Activated CD4-positive, alpha-beta memory T cell treated with anti-CD3 and anti-CD28 coated beads for 36 hours (primary cell): ENCODE results near the gene ENOSF1. TPM values are rescaled to one million over a fixed set of nuclear protein-coding genes. Genes with fewer than 3 reads are reported as not detected.
"Not testable (repeated sequence)": the region's sequence is repeated elsewhere in the genome, so short reads cannot be mapped to it uniquely, and the experiment has no call there.

Source experiments
- CTCF ChIA-PET: fragments of 350-600 bp; sonication (Branson Sonifier 250); formaldehyde crosslinking; loops from one replicate; lab custom pipeline; 2021; ENCODE audit warnings: antibody characterized with exemption, inconsistent platforms; lab: Charles Lee
- POLR2A ChIA-PET: fragments of 350-600 bp; sonication (Branson Sonifier 250); formaldehyde crosslinking; loops from one replicate; lab custom pipeline; 2021; ENCODE audit warnings: antibody characterized with exemption; lab: Charles Lee
- DNase-seq: peaks from one replicate; pipeline ENCODE4 v3.0.0-alpha.2; 2020
- H3K27ac Mint-ChIP-seq: one replicate; pipeline ENCODE4 v1.8.0; 2021; ENCODE audit warnings: mixed read lengths
- H3K27me3 Mint-ChIP-seq: one replicate; pipeline ENCODE4 v1.8.0; 2021; ENCODE audit warnings: mixed read lengths
- H3K36me3 Mint-ChIP-seq: one replicate; pipeline ENCODE4 v1.8.0; 2021; ENCODE audit warnings: mixed read lengths
- H3K4me1 Mint-ChIP-seq: one replicate; pipeline ENCODE4 v1.8.0; 2021; ENCODE audit warnings: low read depth, mixed read lengths
- H3K4me3 Mint-ChIP-seq: one replicate; pipeline ENCODE4 v1.8.0; 2021; ENCODE audit warnings: mild to moderate bottlenecking, mixed read lengths
- H3K9me3 Mint-ChIP-seq: one replicate; pipeline ENCODE4 v1.8.0; 2021; ENCODE audit warnings: mixed read lengths
- intact Hi-C: fragments of 100-400 bp; cut with micrococcal nuclease; formaldehyde crosslinking; loops from one replicate; pipeline ENCODE4 v1.15.1; 2023
- total RNA-seq, 2 experiments: library from RNA; stranded (reverse); gene quantifications; one replicate each; pipeline ENCODE4 v1.2.3, GENCODE V29; 2021

ENOSF1 gene, protein sequence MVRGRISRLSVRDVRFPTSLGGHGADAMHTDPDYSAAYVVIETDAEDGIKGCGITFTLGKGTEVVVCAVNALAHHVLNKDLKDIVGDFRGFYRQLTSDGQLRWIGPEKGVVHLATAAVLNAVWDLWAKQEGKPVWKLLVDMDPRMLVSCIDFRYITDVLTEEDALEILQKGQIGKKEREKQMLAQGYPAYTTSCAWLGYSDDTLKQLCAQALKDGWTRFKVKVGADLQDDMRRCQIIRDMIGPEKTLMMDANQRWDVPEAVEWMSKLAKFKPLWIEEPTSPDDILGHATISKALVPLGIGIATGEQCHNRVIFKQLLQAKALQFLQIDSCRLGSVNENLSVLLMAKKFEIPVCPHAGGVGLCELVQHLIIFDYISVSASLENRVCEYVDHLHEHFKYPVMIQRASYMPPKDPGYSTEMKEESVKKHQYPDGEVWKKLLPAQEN
- 10 to 100 TPM; 59.1 to 61.2 TPM for total RNA-seq

DNA sequence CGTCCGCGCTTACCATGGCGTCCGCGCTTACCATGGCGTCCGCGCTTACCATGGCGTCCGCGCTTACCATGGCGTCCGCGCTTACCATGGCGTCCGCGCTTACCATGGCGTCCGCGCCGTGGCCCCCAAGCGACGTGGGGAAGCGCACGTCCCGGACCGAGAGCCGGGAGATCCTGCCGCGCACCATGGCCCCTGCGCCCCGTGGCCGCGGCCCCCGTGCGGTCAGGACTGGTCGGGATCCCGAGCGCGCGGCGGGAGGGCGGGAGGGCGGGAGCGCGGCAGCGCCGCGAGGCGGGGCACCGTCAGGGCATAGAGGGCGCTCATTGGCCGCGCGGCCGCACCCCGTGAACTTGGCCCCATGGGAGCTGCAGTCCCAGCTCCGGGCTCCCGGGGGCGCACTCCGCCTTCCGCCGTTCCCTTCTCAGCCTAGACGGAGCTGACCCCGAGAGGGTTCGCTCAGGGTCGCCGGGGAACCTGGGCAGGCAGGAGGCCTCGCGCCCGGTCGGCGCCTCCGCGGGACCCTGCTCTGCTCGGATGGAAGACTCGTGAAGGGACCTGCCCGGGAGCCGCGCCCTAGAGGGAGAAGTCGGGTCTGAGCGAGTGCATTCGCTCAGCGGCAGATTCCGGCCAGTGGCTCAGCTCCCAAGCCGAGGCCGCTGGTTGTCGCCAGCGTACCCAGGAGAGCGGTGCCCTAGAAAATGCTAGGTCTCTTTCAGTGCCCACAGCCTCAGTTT is at the start of gene ENOSF1:
Gene ENOSF1 (minus strand): TSS at position 230 of the 734 bp plus-strand sequence. CDS start 43 bp downstream, at position 187.
- intact Hi-C loops: loop anchor here (1.0 to 10.0 kb wide), 7 partner anchors 54 to 445 kb away; partner anchors contain the start of genes CLUL1 and THOC1
- peak; percentile 94 for DNase-seq
- peaks cover 54% of the 10 kb centered on the region for H3K4me1 Mint-ChIP-seq
- CTCF ChIA-PET: interaction anchor here (0.6 to 2.8 kb wide), 19 partner anchors 10 to 129 kb away, joined by 3 to 34 read pairs (median 6); partner anchors contain the start of gene TYMS
- peaks cover 15% of the 10 kb centered on the region for H3K36me3 Mint-ChIP-seq
- no peaks in the 10 kb centered on the region for H3K27me3 Mint-ChIP-seq
- POLR2A ChIA-PET: interaction anchor here (0.5 to 1.7 kb wide), 13 partner anchors 9 to 1929 kb away, joined by 3 to 8 read pairs (median 3); partner anchors contain the start of gene TYMS
- H3K27ac Mint-ChIP-seq: peak within 1 kb of the TSS; percentile 88
- peak within 1 kb of the TSS; percentile 82 for H3K4me3 Mint-ChIP-seq
- H3K9me3 Mint-ChIP-seq: no peaks in the 10 kb centered on the region

DNA sequence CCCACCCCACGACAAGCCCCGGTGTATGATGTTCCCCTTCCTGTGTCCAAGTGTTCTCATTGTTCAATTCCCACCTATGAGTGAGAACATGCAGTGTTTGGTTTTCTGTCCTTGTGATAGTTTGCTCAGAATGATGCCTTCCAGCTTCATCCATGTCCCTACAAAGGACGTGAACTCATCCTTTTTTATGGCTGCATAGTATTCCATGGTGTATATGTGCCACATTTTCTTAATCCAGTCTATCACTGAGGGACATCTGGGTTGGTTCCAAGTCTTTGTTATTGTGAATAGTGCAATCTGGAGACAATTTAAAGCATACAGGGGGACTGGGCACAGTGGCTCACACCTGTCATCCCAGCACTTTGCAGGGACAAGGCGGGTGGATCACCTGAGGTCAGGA is 47.4 kb upstream of the ENOSF1 start:
- H3K36me3 Mint-ChIP-seq, H3K27ac Mint-ChIP-seq, H3K4me3 Mint-ChIP-seq, DNase-seq, intact Hi-C loops, H3K9me3 Mint-ChIP-seq, POLR2A ChIA-PET, H3K4me1 Mint-ChIP-seq, H3K27me3 Mint-ChIP-seq: not testable (repeated sequence)
- CTCF ChIA-PET: interaction anchor here (1.0 kb wide), 1 partner anchor 79 kb away, joined by 4 read pairs; no protein-coding TSS in a partner anchor

DNA sequence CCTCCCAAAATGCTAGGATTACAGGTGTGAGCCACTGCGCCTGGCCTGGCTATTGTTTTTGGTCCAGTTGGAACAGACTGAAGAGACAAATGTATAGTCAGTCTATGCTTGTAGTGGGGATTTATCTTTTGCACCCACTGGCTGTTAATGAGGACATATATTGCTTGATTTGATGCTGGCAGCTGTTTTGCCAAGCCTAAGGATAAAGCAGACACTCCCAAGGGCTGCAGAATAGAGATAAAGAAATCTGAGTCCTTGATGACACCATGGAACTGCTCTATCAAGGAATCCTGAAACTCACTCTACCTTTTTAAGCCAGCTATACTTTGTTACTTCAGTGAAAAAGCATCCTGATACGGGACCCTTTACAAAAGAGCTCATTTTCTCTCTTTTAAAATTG is 43.1 kb upstream of the ENOSF1 start:
- Mint-ChIP-seq H3K27me3 (no peaks in the 10 kb centered on the region), H3K36me3 (peaks cover 12% of the 10 kb centered on the region), H3K4me1 (no peaks in the 10 kb centered on the region), H3K27ac (no peak overlapping the region), H3K4me3 (no peak overlapping the region), H3K9me3 (no peaks in the 10 kb centered on the region)
- intact Hi-C loops: no loop called here
- no peak for DNase-seq
- POLR2A ChIA-PET: no interaction called here
- CTCF ChIA-PET: interaction anchor here (1.0 kb wide), 2 partner anchors 43 to 75 kb away, joined by 3 read pairs; partner anchors contain the start of gene ENOSF1

DNA sequence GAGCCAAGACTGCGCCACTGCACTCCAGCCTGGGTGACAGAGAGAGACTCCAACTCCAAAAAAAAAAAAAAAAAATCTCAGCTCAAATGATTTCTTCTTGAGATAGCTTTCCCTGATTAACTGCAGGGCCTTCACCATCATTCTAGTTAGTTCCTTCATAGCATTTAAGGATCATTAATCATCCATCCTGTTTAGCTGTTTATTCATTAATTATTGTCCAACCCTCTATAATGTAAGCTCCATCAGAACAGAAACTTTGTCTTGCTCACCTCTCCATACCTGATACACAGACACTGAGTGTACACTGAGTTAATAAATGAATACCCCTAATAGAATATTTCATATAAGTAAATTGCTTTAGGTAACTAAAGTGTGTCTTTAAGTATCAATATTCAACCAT is 42.2 kb upstream of the ENOSF1 start:
- Mint-ChIP-seq H3K9me3 (no peaks in the 10 kb centered on the region), H3K27ac (no peak overlapping the region), H3K27me3 (no peaks in the 10 kb centered on the region), H3K4me1 (no peaks in the 10 kb centered on the region), H3K4me3 (no peak overlapping the region), H3K36me3 (peaks cover 13% of the 10 kb centered on the region)
- ChIA-PET POLR2A (no interaction called here), CTCF (interaction anchor here (0.6 to 1.2 kb wide), 4 partner anchors 29 to 77 kb away, joined by 3 to 5 read pairs (median 3); partner anchors contain the start of gene ENOSF1)
- no peak for DNase-seq
- intact Hi-C loops: no loop called here

DNA sequence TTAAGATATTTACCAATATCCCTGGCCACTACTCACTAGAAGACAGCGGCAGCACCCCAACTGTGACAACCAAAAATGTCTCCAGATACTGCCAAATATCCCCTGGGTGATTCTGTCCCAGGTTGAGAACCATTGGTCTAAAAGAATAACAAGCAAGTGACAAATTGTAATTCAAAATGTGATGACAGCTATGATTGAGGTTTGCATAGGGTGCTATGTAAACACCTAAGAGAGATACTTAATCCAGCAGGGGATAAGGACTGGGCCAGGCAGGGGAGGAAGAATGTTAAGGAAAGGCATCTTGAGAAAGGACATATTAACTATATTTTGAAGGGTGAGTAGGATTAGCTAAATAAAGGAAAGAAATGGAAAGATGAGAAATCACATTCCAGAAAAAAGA is 38.0 kb upstream of the ENOSF1 start:
- no peaks in the 10 kb centered on the region for H3K27me3 Mint-ChIP-seq
- ChIA-PET CTCF (no interaction called here), POLR2A (no interaction called here)
- no peaks in the 10 kb centered on the region for H3K9me3 Mint-ChIP-seq
- H3K4me1 Mint-ChIP-seq: no peaks in the 10 kb centered on the region
- intact Hi-C loops: no loop called here
- H3K4me3 Mint-ChIP-seq: no peak overlapping the region
- H3K27ac Mint-ChIP-seq: no peak overlapping the region
- no peak for DNase-seq
- peaks cover 15% of the 10 kb centered on the region for H3K36me3 Mint-ChIP-seq

DNA sequence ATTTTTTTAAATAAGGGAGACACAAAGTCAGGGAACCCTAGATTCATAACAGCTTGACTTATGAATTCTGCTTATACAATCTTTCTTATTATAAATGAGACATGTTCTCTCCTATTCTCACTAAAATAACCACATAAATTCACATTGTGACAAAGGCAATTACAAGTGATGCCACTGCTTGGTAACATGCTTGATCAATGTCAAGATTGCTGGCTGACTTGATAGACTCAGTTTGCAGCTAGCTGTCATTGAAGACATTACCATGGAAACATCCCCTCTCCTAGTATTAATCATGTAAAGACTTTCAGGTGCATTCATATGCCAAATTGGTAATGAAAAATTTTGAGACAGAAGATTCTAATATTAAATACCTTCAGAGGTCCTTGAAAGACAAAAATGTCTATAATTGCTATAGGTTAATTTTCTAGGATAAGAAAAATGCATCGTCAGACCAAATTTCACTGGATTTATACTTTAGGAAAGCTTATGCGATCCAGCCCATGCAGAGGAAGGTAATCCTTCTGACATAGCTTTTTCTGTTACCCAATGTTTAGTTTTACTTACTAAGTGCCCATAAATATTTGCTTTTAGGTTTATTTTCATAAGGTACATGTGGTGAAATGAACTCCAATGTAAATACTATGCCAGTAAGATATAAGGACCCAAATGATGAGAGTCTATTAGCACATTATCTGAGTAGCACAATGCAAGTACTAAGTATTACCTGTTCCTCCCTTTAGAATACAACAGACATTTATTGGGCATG is 32.6 kb upstream of the ENOSF1 start:
- no peak overlapping the region for H3K4me3 Mint-ChIP-seq
- no peak overlapping the region for H3K27ac Mint-ChIP-seq
- peaks cover 22% of the 10 kb centered on the region for H3K36me3 Mint-ChIP-seq
- H3K4me1 Mint-ChIP-seq: no peaks in the 10 kb centered on the region
- no peaks in the 10 kb centered on the region for H3K27me3 Mint-ChIP-seq
- POLR2A ChIA-PET: no interaction called here
- no peaks in the 10 kb centered on the region for H3K9me3 Mint-ChIP-seq
- CTCF ChIA-PET: interaction anchor here (1.0 to 8.9 kb wide), 3 partner anchors 86 to 104 kb away, joined by 3 to 171 read pairs (median 82); no protein-coding TSS in a partner anchor
- no peak for DNase-seq
- intact Hi-C loops: loop anchor here (5.0 kb wide), 1 partner anchor 67 kb away; the partner anchor contains the start of gene YES1

DNA sequence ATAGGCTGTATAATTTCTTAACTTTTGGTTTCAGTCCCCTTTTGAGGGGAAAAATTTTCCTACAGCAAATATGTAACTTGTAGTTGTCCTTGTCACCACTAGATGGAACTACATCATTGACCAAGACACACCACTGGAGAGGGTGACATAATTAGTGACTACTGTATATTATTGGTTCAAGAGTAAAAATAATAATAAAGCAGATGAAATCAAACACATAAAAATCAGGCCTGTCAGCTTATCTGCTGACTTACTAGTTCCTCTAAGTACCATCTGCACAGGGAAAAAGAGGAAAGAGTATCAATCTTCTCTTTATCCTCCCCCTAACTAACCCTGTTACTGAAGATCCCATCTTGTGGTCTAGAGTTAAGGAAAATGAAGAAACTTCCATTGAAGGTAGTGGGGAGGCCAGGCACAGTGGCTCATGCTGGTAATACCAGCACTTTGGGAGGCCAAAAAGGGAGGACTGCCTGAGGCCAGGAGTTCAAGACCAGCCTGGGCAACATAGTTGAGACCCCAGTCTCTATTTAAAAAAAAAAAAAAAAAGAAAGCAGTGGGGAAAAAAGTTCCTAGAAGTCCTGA is 29.6 kb upstream of the ENOSF1 start:
- ChIA-PET POLR2A (no interaction called here), CTCF (interaction anchor here (0.9 to 8.9 kb wide), 9 partner anchors 58 to 117 kb away, joined by 3 to 171 read pairs (median 7); no protein-coding TSS in a partner anchor)
- peaks cover 20% of the 10 kb centered on the region for H3K36me3 Mint-ChIP-seq
- no peak for DNase-seq
- intact Hi-C loops: loop anchor here (1.0 to 5.0 kb wide), 3 partner anchors 70 to 97 kb away; partner anchors contain the start of gene YES1
- no peaks in the 10 kb centered on the region for H3K27me3 Mint-ChIP-seq
- no peak overlapping the region for H3K4me3 Mint-ChIP-seq
- no peaks in the 10 kb centered on the region for H3K9me3 Mint-ChIP-seq
- H3K4me1 Mint-ChIP-seq: no peaks in the 10 kb centered on the region
- H3K27ac Mint-ChIP-seq: no peak overlapping the region

DNA sequence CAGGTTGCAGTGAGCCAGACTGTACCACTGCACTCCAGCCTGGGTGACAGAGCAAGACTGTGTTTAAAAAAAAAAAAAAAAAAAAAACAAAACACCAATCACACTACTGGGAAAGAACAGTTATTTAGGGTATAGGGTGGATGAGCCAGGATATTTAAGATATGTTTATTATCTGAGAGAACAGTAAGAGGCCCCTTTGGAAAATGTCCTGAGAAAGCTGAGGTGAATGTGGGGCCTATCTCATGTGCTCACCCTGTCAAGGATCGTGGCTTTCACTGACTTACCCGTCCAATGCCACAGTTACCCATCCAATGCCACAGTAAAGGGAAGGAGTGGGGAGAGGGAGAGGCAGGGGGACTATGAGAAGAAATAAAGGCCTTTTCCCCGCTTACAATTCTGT is 19.9 kb upstream of the ENOSF1 start:
- CTCF ChIA-PET: interaction anchor here (0.9 to 2.7 kb wide), 4 partner anchors 20 to 110 kb away, joined by 4 to 11 read pairs (median 8); partner anchors contain the start of gene ENOSF1
- no peak overlapping the region for H3K27ac Mint-ChIP-seq
- H3K36me3 Mint-ChIP-seq: peaks cover 26% of the 10 kb centered on the region
- no peak for DNase-seq
- H3K4me1 Mint-ChIP-seq: peaks cover 6% of the 10 kb centered on the region
- no peak overlapping the region for H3K4me3 Mint-ChIP-seq
- H3K27me3 Mint-ChIP-seq: no peaks in the 10 kb centered on the region
- H3K9me3 Mint-ChIP-seq: no peaks in the 10 kb centered on the region
- intact Hi-C loops: no loop called here
- POLR2A ChIA-PET: no interaction called here

DNA sequence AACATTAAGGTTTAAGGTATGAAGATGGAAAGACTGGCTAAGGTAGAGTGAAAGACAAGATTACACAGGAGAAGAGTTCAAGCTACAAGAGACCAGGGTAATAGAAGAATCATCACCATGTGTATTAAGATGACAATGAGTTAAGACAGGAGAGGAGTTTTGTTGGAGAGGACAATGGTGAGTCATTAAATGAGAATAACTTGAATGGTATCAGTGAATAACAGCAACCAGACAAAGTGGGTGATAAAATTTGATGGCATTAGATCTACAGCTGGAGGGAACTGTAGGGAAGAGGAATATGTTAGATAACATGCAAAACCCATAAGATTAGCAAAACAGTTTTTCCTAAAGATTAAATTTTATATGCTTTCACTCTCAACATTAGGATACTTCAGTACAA is 18.8 kb upstream of the ENOSF1 start:
- ChIA-PET POLR2A (no interaction called here), CTCF (interaction anchor here (1.5 to 2.7 kb wide), 2 partner anchors 107 to 108 kb away, joined by 4 to 11 read pairs; no protein-coding TSS in a partner anchor)
- intact Hi-C loops: no loop called here
- H3K9me3 Mint-ChIP-seq: no peaks in the 10 kb centered on the region
- H3K4me1 Mint-ChIP-seq: peaks cover 6% of the 10 kb centered on the region
- peaks cover 23% of the 10 kb centered on the region for H3K36me3 Mint-ChIP-seq
- H3K4me3 Mint-ChIP-seq: no peak overlapping the region
- DNase-seq: no peak
- no peak overlapping the region for H3K27ac Mint-ChIP-seq
- no peaks in the 10 kb centered on the region for H3K27me3 Mint-ChIP-seq

DNA sequence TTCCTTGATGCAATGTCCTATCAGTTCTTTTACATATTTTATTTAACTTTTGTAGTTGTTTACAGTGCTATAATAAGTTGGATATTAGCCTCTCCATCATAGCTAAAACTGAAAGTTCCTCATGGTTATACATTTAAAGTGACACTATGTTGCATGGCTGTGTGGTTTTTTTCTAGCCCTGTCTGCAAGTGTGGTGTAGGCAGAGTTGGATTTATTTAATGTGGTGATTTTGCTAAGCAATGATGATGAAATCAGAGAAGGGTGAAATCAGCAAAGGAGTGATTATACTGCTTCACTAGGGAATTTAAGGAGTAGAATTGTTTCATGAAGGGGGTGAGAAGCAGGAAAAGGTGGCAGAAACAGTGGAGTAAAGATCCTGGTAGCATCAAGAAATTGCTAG is 18.3 kb upstream of the ENOSF1 start:
- no peaks in the 10 kb centered on the region for H3K9me3 Mint-ChIP-seq
- no peak overlapping the region for H3K4me3 Mint-ChIP-seq
- H3K36me3 Mint-ChIP-seq: peaks cover 22% of the 10 kb centered on the region
- CTCF ChIA-PET: interaction anchor here (1.5 kb wide), 1 partner anchor 107 kb away, joined by 4 read pairs; no protein-coding TSS in a partner anchor
- H3K4me1 Mint-ChIP-seq: peaks cover 6% of the 10 kb centered on the region
- no peaks in the 10 kb centered on the region for H3K27me3 Mint-ChIP-seq
- intact Hi-C loops: no loop called here
- DNase-seq: no peak
- POLR2A ChIA-PET: no interaction called here
- H3K27ac Mint-ChIP-seq: no peak overlapping the region

DNA sequence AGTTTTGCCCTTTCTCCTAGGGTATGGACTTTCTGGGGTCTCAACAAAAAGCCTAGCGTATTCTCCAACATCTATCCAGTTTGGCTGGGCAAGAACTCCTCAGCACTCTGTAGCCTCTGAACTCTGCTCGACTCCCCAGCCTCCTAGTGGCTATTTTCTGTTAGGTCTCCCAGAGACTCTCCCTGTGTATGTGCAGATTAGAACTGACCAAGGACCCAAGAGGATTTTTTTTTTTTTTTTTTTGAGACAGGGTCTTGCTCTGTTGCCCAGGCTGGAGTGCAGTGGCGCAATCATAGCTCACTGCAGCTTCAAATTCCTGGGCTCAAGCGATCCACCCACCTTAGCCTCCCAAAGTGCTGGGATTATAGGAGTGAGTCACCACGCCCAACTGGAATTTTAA is 17.7 kb upstream of the ENOSF1 start:
- H3K36me3 Mint-ChIP-seq: peaks cover 19% of the 10 kb centered on the region
- H3K9me3 Mint-ChIP-seq, H3K4me3 Mint-ChIP-seq, intact Hi-C loops, H3K27ac Mint-ChIP-seq, H3K4me1 Mint-ChIP-seq, POLR2A ChIA-PET, H3K27me3 Mint-ChIP-seq, DNase-seq: not testable (repeated sequence)
- CTCF ChIA-PET: interaction anchor here (1.5 kb wide), 1 partner anchor 106 kb away, joined by 4 read pairs; no protein-coding TSS in a partner anchor
